GM12878 (cell line): ENCODE results near the gene DICER1. TPM values are rescaled to one million over a fixed set of nuclear protein-coding genes. Genes with fewer than 3 reads are reported as not detected.

Experiments used
- ATAC-seq: fragments of 200-7000 bp; cut with Tn5 transposase; 3 replicates; pipeline ENCODE4 v1.9.1; 2020; ENCODE audit warnings: mild to moderate bottlenecking, moderate library complexity
- BruUV-seq: library from RNA; stranded (reverse); fragments of 400-500 nt; replicated peaks from 2 replicates; lab custom pipeline; 2021; lab: Mats Ljungman, UMichigan
- CTCF ChIA-PET: fragments of 300-600 bp; sonication (Branson Sonifier 250); formaldehyde crosslinking; extraction: SDS; loops from one replicate; lab custom pipeline; 2021; ENCODE audit warnings: inconsistent platforms; lab: Yijun Ruan, JAX
- POLR2A ChIA-PET: fragments of 350-600 bp; formaldehyde crosslinking; extraction: SDS; loops from one replicate; lab custom pipeline; 2021; ENCODE audit warnings: inconsistent platforms; lab: Charles Lee
- RAD21 ChIA-PET: fragments of 300-600 bp; sonication (Branson Sonifier 250); formaldehyde crosslinking; loops from one replicate; lab custom pipeline; 2023; ENCODE audit warnings: antibody characterized with exemption; ENCODE audit not compliant: unreplicated experiment; lab: Charles Lee
- SMC1A ChIA-PET: fragments of 300-600 bp; sonication (Branson Sonifier 250); formaldehyde crosslinking; loops from one replicate; lab custom pipeline; 2023; ENCODE audit not compliant: unreplicated experiment, uncharacterized antibody; lab: Charles Lee
- DNase-seq: peaks from one replicate; pipeline ENCODE4 v3.0.0-alpha.2; 2011; ENCODE audit warnings: low read depth, low spot score
- FAIRE-seq: peaks from 3 replicates; lab custom pipeline; 2011; peaks lifted over from hg19 to GRCh38; lab: Jason Lieb, UNC
- H2AFZ ChIP-seq: 2 replicates; pipeline ENCODE4 v1.6.0; 2011; ENCODE audit warnings: low read depth, low read length, control low read depth; ENCODE audit not compliant: control insufficient read depth
- H3K27ac ChIP-seq: 2 replicates; pipeline ENCODE4 v1.5.1; 2011; ENCODE audit warnings: control low read depth; ENCODE audit not compliant: control insufficient read depth, insufficient read depth
- H3K27me3 ChIP-seq, 2 experiments: replicated peaks in 1 of 2; 2 replicates each; pipeline versions ENCODE4 v1.6.0 to v1.6.1; 2011; ENCODE audit warnings: low read length in 1 of 2; ENCODE audit not compliant: control insufficient read depth in 2 of 2, insufficient read depth in 2 of 2
- H3K36me3 ChIP-seq, 2 experiments: 2 replicates each; pipeline ENCODE4 v1.5.1; 2011; ENCODE audit warnings: low read length in 1 of 2; ENCODE audit not compliant: control insufficient read depth in 2 of 2, insufficient read depth in 2 of 2
- H3K4me1 ChIP-seq: 2 replicates; pipeline ENCODE4 v1.6.1; 2011; ENCODE audit warnings: mild to moderate bottlenecking, low read length, moderate library complexity, mixed read lengths; ENCODE audit not compliant: control insufficient read depth, insufficient read depth
- H3K4me2 ChIP-seq: 2 replicates; pipeline ENCODE4 v1.6.0; 2011; ENCODE audit warnings: control low read depth; ENCODE audit not compliant: control insufficient read depth, insufficient read depth
- H3K4me3 ChIP-seq: fragments of 200-600 bp; sonication (generic); 2 replicates; pipeline ENCODE4 v1.5.1; 2016
- H3K79me2 ChIP-seq: 2 replicates; pipeline ENCODE4 v1.6.0; 2011; ENCODE audit warnings: low read length; ENCODE audit not compliant: control insufficient read depth, insufficient read depth
- H3K9ac ChIP-seq: 2 replicates; pipeline ENCODE4 v1.8.0; 2011; ENCODE audit warnings: low read length, control low read depth, mixed read lengths; ENCODE audit not compliant: control insufficient read depth, insufficient read depth
- H3K9me3 ChIP-seq: replicated peaks from 3 replicates; pipeline ENCODE4 v1.5.1; 2011; ENCODE audit warnings: mild to moderate bottlenecking, low read length; ENCODE audit not compliant: control insufficient read depth, insufficient read depth
- H4K20me1 ChIP-seq: 2 replicates; pipeline ENCODE4 v1.6.0; 2011; ENCODE audit not compliant: control insufficient read depth, insufficient read depth
- CEBPB ChIP-seq, 2 experiments: fragments of 150-350 bp in 1 of 2; IDR thresholded peaks; 2 replicates each; pipeline ENCODE4 v1.6.1; 2012 to 2014; ENCODE audit warnings: low read depth in 2 of 2, low read length in 2 of 2, borderline replicate concordance in 1 of 2, inconsistent platforms in 1 of 2
- ELK1 ChIP-seq: IDR thresholded peaks from 2 replicates; pipeline ENCODE4 v1.6.1; 2012; ENCODE audit warnings: low read depth, low read length, improper control_type of control experiment
- ESRRA ChIP-seq: IDR thresholded peaks from 2 replicates; pipeline ENCODE4 v1.6.1; 2012; ENCODE audit warnings: mild to moderate bottlenecking, low read length, improper control_type of control experiment
- FOS ChIP-seq: IDR thresholded peaks from 3 replicates; pipeline ENCODE4 v1.6.1; 2011; ENCODE audit warnings: borderline replicate concordance; ENCODE audit not compliant: insufficient read length; ENCODE audit errors: extremely low read depth
- FOXK2 ChIP-seq: fragments of 450-650 bp; IDR thresholded peaks from 2 replicates; pipeline ENCODE4 v1.6.1; 2017; ENCODE audit warnings: mild to moderate bottlenecking, moderate library complexity
- IKZF2 ChIP-seq, 2 experiments: fragments of 450-650 bp; IDR thresholded peaks; 2 replicates each; pipeline ENCODE4 v1.6.1; 2017; ENCODE audit warnings: mild to moderate bottlenecking in 2 of 2, moderate library complexity in 2 of 2
- JUND ChIP-seq: IDR thresholded peaks from 2 replicates; pipeline ENCODE4 v1.6.1; 2012; ENCODE audit warnings: low read depth, mild to moderate bottlenecking, low read length, improper control_type of control experiment, moderate library complexity
- KDM1A ChIP-seq: fragments of 200-600 bp; sonication (generic); IDR thresholded peaks from 2 replicates; pipeline ENCODE4 v1.6.1; 2016; ENCODE audit warnings: borderline replicate concordance
- MTA2 ChIP-seq: fragments of 450-650 bp; IDR thresholded peaks from 2 replicates; pipeline ENCODE4 v1.6.1; 2016; ENCODE audit warnings: low read depth, mild to moderate bottlenecking, moderate library complexity
- NR2C1 ChIP-seq: fragments of 450-650 bp; IDR thresholded peaks from 2 replicates; pipeline ENCODE4 v1.6.1; 2017; ENCODE audit warnings: antibody characterized with exemption, mild to moderate bottlenecking, moderate library complexity
- POLR2AphosphoS5 ChIP-seq: IDR thresholded peaks from 2 replicates; pipeline ENCODE4 v1.6.1; 2011; ENCODE audit warnings: mild to moderate bottlenecking, low read length, inconsistent platforms
- POU2F2 ChIP-seq: IDR thresholded peaks from 3 replicates; pipeline ENCODE4 v1.6.1; 2011; ENCODE audit warnings: low read depth, mild to moderate bottlenecking, low read length, borderline replicate concordance
- SMARCA5 ChIP-seq: fragments of 450-650 bp; IDR thresholded peaks from 2 replicates; pipeline ENCODE4 v1.6.1; 2017; ENCODE audit warnings: mild to moderate bottlenecking
- SRF ChIP-seq, 2 experiments: IDR thresholded peaks; 2 replicates each; pipeline ENCODE4 v1.6.1; 2011; ENCODE audit warnings: low read depth in 2 of 2, low read length in 2 of 2, mild to moderate bottlenecking in 1 of 2, moderate library complexity in 1 of 2
- ZNF592 ChIP-seq: fragments of 450-650 bp; IDR thresholded peaks from 2 replicates; pipeline ENCODE4 v1.6.1; 2017; ENCODE audit warnings: mild to moderate bottlenecking, moderate library complexity
- ZNF687 ChIP-seq: fragments of 450-650 bp; IDR thresholded peaks from 2 replicates; pipeline ENCODE4 v1.6.1; 2017; ENCODE audit warnings: mild to moderate bottlenecking, moderate library complexity
- WGBS: methylation state at CpG from one replicate; pipeline ENCODE4 v1.1.6; 2016; ENCODE audit warnings: low lambda C conversion rate; ENCODE audit not compliant: insufficient replicate concordance, insufficient coverage; ENCODE audit errors: missing lambda C conversion rate; 5-methylcytosine and 5-hydroxymethylcytosine counted together
- in situ Hi-C: fragments of 300-500 bp; cut with MboI; formaldehyde crosslinking; loops from 9 replicates; pipeline ENCODE4 v1.14.3; 2018; ENCODE audit warnings: mixed read lengths
- intact Hi-C: fragments of 100-400 bp; cut with micrococcal nuclease; formaldehyde crosslinking; loops from one replicate; pipeline ENCODE4 v1.14.2; 2022; ENCODE audit not compliant: unreplicated experiment
- polyA plus RNA-seq, 11 experiments: library from polyadenylated mRNA; depleted of rRNA in 4 of 11; unstranded in 6 of 11; stranded (reverse) in 5 of 11; fragments of >200 nt; fragmentation: Nextera tagmentation in 4 of 11; fragmentation: Illumina TruSeq in 1 of 11; extraction: Ambion mirVana in 4 of 11; extraction: Trizol in 1 of 11; gene quantifications; 1 replicate in 1 of 11; 2 replicates in 10 of 11; pipeline versions ENCODE4 v1.2.1 to v1.2.3, GENCODE V29; 2011 to 2016; ENCODE audit warnings: inconsistent platforms in 2 of 11, missing spikeins in 2 of 11, low read depth in 1 of 11
- total RNA-seq, 4 experiments: library from RNA; depleted of rRNA in 3 of 4; stranded (reverse); fragments of >200 nt in 3 of 4; fragmentation: Illumina TruSeq in 1 of 4; extraction: Trizol in 1 of 4; gene quantifications; 2 replicates each; pipeline versions ENCODE4 v1.2.1 to v1.2.3, GENCODE V29; 2013 to 2021

Gene DICER1
- total and polyA plus RNA-seq, 10 of the 15 experiments (the other 5 are each of a cell fraction or from before 2014, with no cell fraction given): 6.8 to 70.8 (median 37.1) TPM

GRCh38 chr14:95073947-95074346, 83.4 kb downstream of the DICER1 start:
- DNase-seq (no peak), ATAC-seq (no peak), FAIRE-seq (no peak)
- 41% methylated on average over 3 of the region's 3 CpGs for WGBS
- H3K36me3 ChIP-seq: no peaks in the 10 kb centered on the region
- H2AFZ ChIP-seq: no peak overlapping the region
- no peak overlapping the region for H3K27ac ChIP-seq
- no peak overlapping the region for H3K4me3 ChIP-seq
- no peaks in the 10 kb centered on the region for H4K20me1 ChIP-seq
- no peaks in the 10 kb centered on the region for H3K9me3 ChIP-seq
- H3K4me2 ChIP-seq: no peak overlapping the region
- no peaks in the 10 kb centered on the region for H3K4me1 ChIP-seq
- H3K79me2 ChIP-seq: no peaks in the 10 kb centered on the region
- ChIA-PET SMC1A (no interaction called here), RAD21 (no interaction called here), CTCF (no interaction called here), POLR2A (no interaction called here)
- peaks cover 0 to 1% of the 10 kb centered on the region in 2 experiments; a peak in 3 of 4 replicates for H3K27me3 ChIP-seq
- H3K9ac ChIP-seq: no peak overlapping the region
- intact Hi-C loops: no loop called here
- BruUV-seq: no TSS peak
- in situ Hi-C loops: no loop called here
- TF ChIP-seq MTA2 (no peak), POLR2AphosphoS5 (no peak), CEBPB (IDR thresholded peaks at IDR 0.05; ENCODE audit: borderline replicate concordance in 1 of 2, low read depth in 2 of 2, low read length in 2 of 2) (no peak), ZNF592 (no peak), IKZF2 (IDR thresholded peaks at IDR 0.05) (no peak), JUND (no peak), NR2C1 (no peak), ELK1 (no peak), ESRRA (no peak), KDM1A (no peak), SMARCA5 (no peak), ZNF687 (no peak), POU2F2 (no peak), FOS (no peak), FOXK2 (no peak), SRF (IDR thresholded peaks at IDR 0.05; ENCODE audit: low read depth in 2 of 2, low read length in 2 of 2) (no peak)
